GM21515 (cell line): ENCODE results near the gene CFAP298.
"Not testable (repeated sequence)": the region's sequence is repeated elsewhere in the genome, so short reads cannot be mapped to it uniquely, and the experiment has no call there.

Experiments
- ATAC-seq: cut with Tn5 transposase; IDR thresholded peaks from one replicate; pipeline ENCODE4 v1.9.1; 2021; ENCODE audit not compliant: unreplicated experiment

Gene CFAP298

GRCh38 chr21:32569261-32570230 is 42.6 kb downstream of the CFAP298 start:
- peak; percentile 89 for ATAC-seq

- no peak for ATAC-seq
These were observed 44.6 kb downstream of the CFAP298 start for GRCh38 chr21:32567626-32568025.

- no peak for ATAC-seq
These were observed 45.3 kb downstream of the CFAP298 start for GRCh38 chr21:32566741-32567389.

DNA sequence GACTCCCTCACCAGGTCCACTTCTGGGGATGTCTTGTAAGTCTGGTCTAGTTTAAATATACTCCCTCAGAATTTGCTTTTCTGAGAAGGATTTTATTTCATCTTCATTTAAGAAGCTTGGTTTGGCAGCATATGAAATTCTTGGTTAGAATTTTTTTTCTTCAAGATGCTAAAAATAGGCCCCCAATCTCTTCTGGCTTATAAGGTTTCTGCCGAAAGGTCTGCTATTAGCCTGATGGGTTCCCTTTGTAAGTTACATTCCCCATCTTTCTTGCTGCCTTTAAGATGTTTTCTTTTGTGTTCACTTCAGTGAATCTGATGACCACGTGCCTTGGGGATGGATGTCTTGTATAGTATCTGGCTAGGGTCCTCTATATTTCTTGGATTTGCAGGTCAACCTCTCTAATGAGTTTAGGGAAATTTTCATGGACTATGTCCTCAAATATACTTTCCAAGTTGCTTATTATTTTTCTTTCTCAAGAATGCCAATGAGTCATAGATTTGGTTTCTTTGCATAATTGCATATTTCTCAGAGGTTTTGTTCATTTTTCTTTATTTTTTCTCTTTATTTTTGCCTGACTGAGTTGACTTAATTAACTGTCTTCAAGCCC is 46.2 kb downstream of the CFAP298 start:
- no peak for ATAC-seq

DNA sequence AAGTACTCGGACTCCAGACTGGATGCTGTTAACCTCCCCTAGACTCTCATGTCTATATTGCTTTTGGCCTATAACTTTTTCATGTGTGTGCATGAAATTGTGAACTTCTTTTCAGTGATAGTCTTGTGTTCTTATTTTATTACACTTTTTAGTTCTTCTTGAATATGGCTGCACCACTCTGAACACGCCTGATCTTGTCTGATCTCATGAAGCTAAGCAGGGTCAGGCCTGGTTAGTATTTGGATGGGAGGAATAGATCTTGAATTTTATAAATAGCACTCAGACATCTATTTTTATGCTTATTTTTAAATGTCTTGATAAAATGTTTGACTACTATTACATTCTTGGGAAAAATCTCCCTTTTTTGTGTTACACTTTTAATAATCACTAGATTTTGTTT is 49.3 kb downstream of the CFAP298 start:
- ATAC-seq, result no peak

- ATAC-seq, result no peak
These were observed 49.8 kb downstream of the CFAP298 start for GRCh38 chr21:32562426-32562825.

- not testable (repeated sequence) for ATAC-seq
These were observed 50.7 kb downstream of the CFAP298 start for GRCh38 chr21:32561476-32561875.

GRCh38 chr21:32560896-32561295 is 51.3 kb downstream of the CFAP298 start:
- ATAC-seq, result no peak

- no peak for ATAC-seq
These were observed 53.1 kb downstream of the CFAP298 start for GRCh38 chr21:32559006-32559610.

- no peak for ATAC-seq
These were observed 54.1 kb downstream of the CFAP298 start for GRCh38 chr21:32558106-32558505.

DNA sequence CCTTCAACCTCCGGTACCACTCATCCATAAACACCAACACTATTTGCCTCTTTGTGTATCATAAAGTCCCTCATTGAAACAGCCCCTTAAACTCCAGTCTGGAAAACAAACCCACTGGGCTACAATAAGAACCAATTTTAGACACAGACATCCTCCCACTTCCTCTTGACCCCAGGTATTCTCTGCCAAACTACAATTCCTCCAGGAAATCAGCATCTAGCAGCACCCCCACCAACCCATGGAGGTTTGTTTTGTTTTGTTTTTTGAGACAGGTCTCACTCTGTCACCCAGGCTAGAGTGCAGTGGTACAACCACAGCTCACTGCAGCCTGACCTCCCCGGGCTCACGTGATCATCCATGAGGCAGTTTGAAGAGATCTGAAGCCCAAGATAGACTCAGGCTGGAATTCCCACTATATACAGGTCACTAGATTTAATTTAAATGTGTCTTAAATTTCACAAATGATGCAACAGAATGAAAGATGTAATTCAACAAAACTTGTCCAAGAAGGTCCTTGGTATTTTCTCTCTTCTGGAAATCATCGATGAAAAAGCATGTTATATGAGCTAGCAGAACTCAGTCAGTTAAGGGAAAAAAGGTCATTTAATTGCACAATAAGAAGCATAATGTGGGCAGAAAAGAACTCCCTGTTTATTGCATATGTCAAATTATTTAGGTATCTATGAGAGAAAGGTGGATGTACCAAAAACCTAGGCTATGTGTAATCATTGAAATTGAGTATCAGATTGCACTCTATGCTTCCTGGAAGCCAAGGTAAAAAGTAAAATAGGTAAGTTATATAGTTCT is 57.1 kb downstream of the CFAP298 start:
- no peak for ATAC-seq

GRCh38 chr21:32549886-32550285 is 62.3 kb downstream of the CFAP298 start:
- ATAC-seq, result no peak

DNA sequence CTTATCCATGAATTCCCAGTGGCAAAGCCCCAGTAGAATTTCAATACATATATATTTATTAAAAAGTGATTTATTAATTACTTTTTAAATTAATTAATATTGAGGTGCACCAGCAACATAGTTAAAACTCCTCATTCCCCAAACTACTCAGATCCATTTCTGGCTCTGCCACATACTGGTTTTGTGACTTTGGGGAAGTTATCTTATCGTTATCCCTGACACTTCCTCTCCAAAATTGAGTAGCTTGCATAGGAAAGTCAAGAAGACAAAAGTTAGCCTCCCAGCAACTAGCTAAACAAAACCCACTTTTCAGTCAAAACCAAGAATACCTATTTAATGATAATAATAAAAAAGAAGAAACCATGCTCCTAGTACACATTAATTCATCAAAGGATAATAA is 62.7 kb downstream of the CFAP298 start:
- ATAC-seq, result no peak
